Fibroblast of mammary gland (primary cell): Measurements from ENCODE around the gene MAGI2.
A peak's percentile ranks its signal among the peaks of the same experiment; 100 is the strongest.
"Not testable (repeated sequence)": the region's sequence is repeated elsewhere in the genome, so short reads cannot be mapped to it uniquely, and the experiment has no call there.

Experiments
- DNase-seq: peaks from one replicate; pipeline ENCODE4 v3.0.0-alpha.2; 2010; ENCODE audit warnings: low read depth
- H3K4me3 ChIP-seq: 2 replicates; pipeline ENCODE4 v1.5.1; 2011; ENCODE audit warnings: low read depth, mild to moderate bottlenecking, low read length, moderate library complexity; ENCODE audit not compliant: control insufficient read depth
- TF ChIP-seq, protein P1 (sequence below): conservative IDR thresholded peaks from 2 replicates; pipeline ENCODE4 v1.5.1; 2011; ENCODE audit warnings: low read depth, low read length, inconsistent platforms; ENCODE audit not compliant: control insufficient read depth, insufficient read depth

The MAGI2 gene

DNA sequence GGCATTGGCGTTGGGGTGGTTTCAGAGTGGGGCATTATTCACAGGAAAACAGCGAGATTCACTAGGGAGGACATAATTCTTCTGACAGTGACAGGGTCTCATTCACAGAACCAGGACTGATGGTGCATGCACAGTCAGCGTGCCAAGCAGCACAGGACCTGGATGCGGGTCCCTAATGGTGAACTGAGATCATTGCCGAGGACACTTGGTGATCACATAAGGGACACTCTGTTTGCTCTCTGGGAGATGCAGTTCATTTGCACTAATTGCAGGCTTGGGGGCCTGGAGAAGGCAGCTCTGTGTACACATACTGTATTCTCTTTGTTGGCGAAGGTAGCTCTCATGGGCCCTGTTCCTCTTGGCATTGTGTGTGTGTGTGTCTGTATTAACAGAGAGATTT is 938.8 kb downstream of the MAGI2 start:
- TF ChIP-seq, protein P1, sequence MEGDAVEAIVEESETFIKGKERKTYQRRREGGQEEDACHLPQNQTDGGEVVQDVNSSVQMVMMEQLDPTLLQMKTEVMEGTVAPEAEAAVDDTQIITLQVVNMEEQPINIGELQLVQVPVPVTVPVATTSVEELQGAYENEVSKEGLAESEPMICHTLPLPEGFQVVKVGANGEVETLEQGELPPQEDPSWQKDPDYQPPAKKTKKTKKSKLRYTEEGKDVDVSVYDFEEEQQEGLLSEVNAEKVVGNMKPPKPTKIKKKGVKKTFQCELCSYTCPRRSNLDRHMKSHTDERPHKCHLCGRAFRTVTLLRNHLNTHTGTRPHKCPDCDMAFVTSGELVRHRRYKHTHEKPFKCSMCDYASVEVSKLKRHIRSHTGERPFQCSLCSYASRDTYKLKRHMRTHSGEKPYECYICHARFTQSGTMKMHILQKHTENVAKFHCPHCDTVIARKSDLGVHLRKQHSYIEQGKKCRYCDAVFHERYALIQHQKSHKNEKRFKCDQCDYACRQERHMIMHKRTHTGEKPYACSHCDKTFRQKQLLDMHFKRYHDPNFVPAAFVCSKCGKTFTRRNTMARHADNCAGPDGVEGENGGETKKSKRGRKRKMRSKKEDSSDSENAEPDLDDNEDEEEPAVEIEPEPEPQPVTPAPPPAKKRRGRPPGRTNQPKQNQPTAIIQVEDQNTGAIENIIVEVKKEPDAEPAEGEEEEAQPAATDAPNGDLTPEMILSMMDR, result no peak
- no peak overlapping the region for H3K4me3 ChIP-seq
- no peak for DNase-seq

DNA sequence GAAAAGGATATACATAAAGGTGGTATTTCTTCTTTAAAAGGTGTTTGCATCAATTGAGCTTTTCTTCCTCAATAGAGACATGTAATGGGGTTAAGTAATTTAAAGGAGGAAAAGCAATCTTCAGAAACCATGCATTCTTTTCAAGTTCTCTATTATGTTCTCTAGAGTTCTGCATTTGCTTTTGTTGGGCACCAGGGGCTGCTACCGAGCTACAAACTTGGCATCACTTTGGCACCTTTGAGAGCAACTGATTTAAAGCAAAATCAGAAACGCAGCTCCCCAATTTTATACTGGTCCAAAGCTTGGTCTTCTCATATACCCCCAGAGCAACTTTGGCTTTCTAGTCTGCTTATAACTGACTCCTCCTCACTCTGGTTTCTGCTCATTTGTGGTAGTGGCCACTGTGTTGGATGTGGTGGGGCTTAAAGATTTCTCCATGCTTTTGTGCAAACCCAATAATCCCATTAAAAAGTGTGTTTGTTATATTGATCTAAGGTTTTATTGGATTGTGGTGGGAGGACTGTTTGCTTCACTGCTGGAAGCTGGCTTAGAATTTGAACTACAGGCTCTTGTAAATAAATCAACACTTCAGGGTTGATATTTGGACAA is 942.8 kb downstream of the MAGI2 start:
- DNase-seq, result peak; percentile 52

DNA sequence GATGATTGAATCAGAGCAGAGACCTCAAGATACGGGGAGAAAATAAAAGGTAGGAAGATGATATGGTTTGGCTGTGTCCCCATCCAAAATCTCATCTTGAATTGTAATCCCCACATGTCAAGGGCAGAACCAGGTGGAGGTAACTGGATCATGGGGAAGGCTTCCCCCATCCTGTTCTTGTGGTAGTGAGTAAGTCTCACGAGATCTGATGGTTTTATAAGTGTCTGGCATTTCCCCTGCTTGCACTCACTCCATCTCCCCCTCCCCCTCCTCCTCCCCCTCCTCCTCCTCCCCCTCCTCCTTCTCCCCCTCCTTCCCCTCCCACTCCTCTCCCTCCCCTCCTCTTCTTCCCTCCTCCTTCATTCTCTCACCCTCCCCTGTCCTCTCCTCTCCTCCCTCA is 950.2 kb downstream of the MAGI2 start:
- not testable (repeated sequence) for H3K4me3 ChIP-seq, DNase-seq

More for the DNA sequence above, 942.8 kb downstream of the MAGI2 start:
- TF ChIP-seq, protein P1, result peak; percentile 89
- H3K4me3 ChIP-seq, result no peak overlapping the region

DNA sequence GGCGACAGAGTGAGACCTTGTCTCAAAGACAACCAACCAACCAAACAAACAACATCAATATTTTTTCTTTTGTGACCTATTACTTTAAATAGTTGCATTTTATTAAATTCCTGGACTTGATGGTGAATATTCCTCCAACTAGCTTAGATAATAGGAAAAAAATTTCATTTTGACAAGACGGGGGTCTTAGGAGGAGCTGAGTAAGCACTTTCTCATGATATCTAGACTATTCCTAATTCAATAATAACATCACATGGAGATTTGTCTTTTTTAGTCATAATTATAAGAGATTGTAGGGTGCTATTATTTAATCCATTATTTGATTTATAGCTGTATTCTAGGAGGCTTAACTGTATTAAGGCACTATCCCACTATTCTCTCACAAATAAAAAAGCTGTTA is 952.4 kb downstream of the MAGI2 start:
- TF ChIP-seq, protein P1, result no peak
- DNase-seq, result no peak

GRCh38 chr7:78499971-78500370 is 953.5 kb downstream of the MAGI2 start:
- H3K4me3 ChIP-seq, result no peak overlapping the region
- DNase-seq, result peak; percentile 42

More for the DNA sequence above, 952.4 kb downstream of the MAGI2 start:
- no peak overlapping the region for H3K4me3 ChIP-seq

DNA sequence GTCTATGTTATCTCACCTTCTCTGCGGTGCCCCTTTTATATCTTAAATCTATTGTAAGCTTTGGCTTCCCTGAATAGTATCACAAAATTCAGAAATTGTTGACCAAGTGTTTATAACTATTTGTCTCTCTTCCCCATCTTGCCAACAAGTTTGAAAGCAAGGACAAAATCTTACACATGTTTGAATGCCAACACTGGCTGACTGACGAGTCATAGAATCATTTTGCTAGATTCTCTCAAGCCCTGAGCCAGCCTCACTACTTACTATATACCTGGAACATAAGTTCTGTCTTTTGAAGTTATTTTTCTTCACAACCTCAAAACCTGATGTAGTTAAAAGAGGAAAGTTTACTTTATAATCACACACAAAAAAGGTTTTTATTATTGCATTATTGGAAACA is 954.2 kb downstream of the MAGI2 start:
- TF ChIP-seq, protein P1, result no peak
- H3K4me3 ChIP-seq, result no peak overlapping the region
- peak; percentile 4 for DNase-seq

More at GRCh38 chr7:78499971-78500370, 953.5 kb downstream of the MAGI2 start:
- TF ChIP-seq, protein P1, result no peak

DNA sequence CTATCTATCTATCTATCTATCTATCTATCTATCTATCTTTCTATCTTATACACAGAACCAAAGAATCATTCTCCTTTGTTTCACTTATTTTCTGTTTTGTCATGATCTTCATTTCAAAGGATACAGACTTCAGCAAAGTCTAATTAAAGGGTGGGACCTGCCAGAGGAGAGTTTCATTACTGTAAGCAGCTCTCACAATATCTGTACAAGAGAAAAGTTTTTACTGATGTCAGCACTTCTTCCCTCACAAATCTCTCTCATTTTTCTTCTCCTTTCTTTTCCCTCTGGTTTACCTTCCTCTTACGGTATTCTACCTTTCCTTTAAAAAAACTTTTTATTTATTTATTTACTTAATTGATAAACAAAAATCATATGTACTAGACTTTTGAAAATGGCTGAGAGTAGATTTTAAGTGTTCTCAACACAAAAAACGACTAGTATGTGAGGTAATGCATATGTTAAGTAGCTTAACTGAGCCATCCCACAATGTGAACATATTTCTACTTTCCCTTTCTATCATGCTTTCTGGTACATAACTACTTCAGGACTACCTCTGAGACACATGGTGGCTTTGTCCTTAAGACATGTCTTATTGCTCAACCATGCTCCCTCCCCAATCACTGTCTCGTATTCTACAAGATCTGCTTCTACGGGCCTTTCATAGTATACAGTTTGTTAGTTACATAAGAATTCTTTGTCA is 955.6 kb downstream of the MAGI2 start:
- H3K4me3 ChIP-seq, result no peak overlapping the region
- TF ChIP-seq, protein P1, result no peak
- DNase-seq, result no peak
